HG02943 (cell line): ENCODE data around the gene ZFP90.

Experiments used
- ATAC-seq: cut with Tn5 transposase; IDR thresholded peaks from one replicate; pipeline ENCODE4 v1.9.1; 2021; ENCODE audit warnings: mild to moderate bottlenecking, low read depth, moderate library complexity; ENCODE audit not compliant: unreplicated experiment

Gene ZFP90

DNA sequence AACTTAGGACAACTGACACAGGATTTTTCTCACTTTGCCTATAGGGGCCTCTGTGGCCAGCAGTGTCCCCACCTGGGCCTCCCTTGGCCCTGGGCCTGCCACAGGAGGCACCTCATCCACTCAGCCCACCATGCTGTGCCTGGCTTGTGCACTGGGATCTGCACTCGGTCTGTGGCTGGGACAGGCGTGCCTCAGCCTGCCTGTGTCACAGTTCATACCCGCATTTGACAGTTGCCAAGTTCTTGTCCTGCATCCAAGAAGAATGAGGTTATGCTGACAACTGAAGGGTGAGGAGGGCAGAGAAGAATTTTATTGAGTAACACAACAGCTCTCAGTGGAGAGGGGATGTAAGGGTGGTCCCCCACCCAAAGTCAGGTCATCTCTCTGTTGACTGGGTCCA lies 36.0 kb downstream of the ZFP90 start:
- no peak for ATAC-seq

DNA sequence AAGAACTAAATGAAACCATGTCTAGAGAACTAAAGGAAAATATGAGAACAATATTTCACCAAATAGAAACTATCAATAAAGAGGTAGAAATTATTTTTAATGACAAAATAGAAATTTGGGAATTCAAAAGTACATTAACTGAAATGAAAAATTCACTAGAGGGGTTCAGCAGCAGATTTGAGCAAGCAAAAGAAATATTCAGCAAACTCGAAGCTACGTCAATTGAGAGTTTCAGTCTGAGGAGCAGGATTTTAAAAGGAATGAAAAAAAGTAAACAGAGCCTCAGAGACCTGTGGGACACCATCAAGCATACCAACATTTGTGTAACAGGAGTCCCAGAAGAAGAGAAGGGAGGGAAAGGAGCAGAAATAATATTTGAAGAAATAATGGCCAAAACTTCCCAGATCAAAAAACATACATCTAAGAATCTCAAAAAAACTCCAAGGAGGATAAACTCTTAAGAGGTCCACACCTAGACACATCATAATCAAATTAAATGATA lies 38.3 kb downstream of the ZFP90 start:
- no peak for ATAC-seq

DNA sequence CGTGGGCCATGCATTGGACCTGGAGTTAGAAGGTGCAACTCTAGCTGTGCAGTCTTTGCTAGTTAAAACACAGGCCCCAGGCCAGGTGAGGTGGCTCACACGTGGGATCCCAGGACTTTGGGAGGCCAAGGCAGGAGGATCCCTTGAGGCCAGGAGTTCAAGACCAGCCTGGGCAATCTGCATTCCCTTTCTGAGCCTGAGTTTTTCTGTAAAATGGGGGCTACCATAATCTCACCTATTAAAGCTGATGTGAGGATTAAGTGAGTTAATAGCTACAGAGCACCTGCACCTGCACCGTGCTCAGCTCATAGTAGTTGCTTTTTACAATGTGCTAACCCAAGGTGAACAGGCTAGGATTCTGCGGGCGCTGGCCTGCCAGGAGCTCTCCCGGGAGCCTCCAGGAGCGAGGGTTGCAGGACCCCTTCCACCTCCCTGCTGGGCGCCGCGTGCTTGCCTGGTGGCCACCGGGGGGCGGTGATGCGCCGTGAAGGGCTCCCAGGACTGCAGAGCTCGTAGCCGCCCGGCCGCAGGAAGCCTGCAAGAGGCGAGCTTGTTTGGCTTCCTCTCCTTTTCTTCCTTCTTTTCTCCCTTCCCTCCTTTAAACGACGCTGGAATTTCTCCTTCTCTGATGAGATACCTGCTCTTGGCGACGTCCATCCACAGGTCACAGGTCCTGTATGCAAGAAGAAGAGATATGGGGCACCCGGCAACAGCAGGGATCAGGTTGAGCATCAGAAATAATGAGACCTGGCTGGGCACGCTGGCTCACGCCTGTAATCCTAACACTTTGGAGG lies 51.3 kb downstream of the ZFP90 start:
- no peak for ATAC-seq

DNA sequence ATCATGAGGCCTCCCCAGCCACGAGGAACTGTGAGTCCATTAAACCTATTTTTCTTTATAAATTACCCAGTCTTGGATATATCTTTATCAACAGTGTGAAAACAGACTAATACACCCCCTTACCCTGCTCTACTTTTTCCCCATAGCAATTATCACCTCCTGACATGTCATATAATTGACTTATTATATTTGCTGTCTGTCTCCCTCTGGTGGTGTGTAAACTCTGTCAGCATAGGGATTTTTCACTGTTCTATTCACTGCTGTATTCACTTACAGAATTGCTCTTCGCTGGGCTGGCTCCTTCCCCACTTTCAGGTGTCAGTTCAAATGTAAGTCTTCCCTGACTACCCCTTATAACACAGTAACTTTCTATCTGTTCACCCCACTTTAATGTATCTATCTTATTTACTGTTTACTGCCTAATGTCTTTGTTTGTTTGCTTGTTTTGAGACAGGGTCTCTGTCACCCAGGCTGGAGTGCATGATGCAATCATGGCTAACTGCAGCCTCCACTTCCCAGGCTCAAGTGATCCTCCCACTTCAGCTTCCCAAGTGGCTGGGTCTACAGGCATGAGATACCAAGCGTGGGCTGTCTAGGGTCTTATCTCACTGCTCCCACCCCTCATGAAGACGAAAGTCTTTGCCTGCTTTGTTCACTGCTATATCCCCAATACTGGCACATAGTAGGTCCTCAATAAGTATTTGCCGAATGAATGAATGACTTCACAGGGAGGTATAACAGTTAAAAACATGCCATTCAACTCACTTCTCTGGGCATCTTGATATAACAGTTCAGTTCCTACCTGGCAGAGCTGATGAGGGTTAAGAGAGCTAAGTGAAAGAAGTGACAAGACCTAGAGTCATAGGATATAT lies 53.6 kb downstream of the ZFP90 start:
- no peak for ATAC-seq

DNA sequence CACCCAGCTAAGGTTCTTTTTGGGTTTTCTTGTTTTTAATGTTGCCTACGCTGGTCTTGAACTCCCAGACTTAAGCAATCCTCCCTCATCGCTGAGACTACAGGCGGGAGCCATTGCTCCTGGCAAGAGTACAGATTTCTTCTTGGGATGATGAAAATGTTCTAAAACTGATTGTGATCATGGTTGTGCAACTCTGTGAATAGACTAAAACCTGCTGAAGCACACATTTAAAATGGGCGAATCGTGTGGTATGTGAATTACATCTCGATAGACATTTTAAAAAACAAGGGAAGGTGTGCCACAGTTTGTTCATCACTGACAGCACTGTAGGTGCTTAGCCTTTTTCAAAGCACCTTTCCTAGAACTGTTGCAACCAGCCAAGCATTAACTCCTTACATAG lies 57.2 kb downstream of the ZFP90 start:
- no peak for ATAC-seq

DNA sequence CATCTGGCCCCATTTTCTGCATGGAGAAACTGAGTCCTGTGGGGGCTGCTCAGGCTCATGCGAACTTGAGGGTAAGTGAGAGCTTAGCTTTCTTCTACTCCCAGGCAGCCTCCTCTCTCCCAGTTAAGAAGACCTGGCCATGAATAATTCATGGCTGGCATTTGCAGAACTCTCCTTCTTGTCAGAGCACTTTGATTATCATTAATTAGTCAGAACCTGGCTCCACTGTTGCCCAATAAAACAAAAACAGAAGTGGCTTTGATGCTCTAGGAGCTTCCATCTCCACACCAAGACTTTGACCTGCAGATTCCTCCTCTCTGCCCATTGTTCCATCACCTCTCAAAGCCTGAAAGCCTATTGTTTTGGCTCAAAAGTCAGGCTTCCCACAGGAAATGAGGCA lies 60.5 kb downstream of the ZFP90 start:
- no peak for ATAC-seq

DNA sequence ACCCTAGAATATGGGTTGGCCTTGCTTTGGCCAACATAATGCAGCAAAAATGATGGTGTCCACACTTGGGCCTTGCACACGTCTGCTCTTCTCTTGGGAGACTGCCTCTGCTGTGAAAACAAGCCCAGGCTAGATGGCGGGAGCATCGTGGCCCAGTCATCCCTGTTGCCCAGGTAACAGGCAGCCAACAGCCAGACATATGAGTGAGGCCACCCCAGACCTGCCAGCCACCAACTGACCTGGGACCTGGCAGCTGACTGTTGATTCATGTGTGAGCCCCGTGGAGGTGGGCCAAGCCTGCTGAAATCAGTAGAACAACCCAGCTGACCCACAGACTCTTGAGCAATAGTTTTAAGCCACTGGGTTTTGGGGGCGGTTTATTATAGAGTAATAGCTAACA lies 66.7 kb downstream of the ZFP90 start:
- ATAC-seq: no peak

DNA sequence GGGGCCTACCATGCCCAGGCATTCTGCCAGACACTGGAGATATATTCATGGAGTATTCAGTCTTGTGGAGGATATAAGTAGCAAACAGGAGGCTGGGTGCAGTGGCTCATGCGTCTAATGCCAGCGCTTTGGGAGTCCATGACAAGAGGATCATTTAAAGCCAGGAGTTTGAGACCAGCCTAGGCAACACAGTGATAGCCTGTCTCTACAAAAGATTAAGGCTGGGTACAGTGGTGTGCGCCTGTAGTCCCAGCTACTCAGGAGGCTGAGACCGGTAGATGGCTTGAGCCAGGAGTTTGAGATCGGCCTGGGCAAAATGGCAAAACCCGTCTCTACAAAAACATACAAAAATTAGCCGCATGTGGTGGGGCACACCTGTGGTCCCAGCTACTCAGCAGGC lies 68.4 kb downstream of the ZFP90 start:
- no peak for ATAC-seq

DNA sequence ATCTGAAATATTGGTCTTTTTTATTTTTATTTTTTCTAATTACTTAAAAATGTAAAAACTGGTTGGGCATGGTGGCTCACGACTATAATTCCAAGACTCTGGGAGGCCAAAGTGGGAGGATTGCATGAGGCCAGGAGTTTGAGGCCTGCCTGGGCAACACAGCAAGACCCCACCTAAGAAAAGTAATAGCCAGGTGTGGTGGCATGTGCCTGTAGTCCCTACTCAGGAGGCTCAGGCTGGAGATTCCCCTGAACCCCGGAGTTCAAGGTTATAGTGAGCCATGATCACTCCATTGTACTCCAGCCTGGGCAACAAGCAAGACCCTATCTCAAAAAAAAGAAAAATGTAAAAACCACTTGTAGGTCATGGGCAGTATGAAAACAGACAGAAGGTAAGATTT lies 69.2 kb downstream of the ZFP90 start:
- no peak for ATAC-seq

DNA sequence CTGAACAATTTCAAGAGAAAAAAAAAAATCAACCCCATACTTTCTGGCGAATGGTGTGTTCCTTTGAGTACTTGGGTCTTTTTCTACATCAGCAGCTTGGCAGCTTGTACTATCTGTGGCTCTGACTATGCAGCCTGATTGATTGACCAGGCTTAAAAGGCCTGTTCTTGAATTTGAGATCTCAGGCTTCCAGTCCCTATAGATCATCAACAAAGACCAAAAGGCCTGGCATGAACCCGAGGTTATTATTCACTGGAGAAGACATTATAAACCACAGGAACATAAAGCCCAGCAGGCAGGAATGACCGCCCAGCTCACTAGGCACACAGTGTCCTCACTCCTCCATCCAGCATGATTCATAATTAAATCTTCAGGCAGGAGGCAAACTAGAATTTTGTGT lies 73.9 kb downstream of the ZFP90 start:
- no peak for ATAC-seq

DNA sequence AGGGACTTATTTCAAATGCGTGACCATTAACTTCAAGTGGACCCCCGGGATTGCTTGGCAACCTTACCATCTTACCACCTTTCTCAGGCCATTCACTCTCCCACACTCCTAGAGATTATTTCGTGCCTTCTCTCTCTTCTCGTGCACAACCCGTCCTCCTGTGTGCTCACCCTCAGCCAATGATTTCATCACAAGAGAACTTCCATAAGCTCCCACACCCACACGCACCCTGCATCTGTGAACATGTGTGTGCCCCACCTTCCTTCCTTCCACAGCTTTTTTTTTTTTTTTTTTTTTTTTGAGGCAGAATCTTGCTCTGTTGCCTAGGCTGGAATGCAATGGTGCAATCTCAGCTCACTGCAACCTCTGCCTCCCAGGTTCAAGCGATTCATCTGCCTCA lies 78.6 kb downstream of the ZFP90 start:
- no peak for ATAC-seq
